ENCODE results near the gene SDHAF1. TPM values are rescaled to one million over a fixed set of nuclear protein-coding genes. Genes with fewer than 3 reads are reported as not detected.

Gene SDHAF1
- total RNA-seq, 1 donor from 2014 or later: 10.2 TPM

DNA sequence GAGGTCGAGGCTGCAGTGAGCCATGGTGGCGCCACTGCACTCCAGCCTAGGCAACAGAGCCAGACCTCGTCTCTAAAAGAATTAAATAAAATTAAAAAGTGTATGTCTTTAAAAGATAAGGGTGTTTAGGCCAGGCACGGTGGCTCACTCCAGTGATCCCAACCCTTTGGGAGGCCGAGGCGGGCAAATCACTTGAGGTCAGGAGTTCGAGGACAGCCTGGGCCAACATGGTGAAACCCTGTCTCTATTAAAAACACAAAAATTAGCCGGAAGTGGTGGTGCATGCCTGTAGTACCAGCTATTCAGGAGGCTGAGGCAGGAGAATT, 7.5 kb upstream of the SDHAF1 start:
- no peak for ATAC-seq

DNA sequence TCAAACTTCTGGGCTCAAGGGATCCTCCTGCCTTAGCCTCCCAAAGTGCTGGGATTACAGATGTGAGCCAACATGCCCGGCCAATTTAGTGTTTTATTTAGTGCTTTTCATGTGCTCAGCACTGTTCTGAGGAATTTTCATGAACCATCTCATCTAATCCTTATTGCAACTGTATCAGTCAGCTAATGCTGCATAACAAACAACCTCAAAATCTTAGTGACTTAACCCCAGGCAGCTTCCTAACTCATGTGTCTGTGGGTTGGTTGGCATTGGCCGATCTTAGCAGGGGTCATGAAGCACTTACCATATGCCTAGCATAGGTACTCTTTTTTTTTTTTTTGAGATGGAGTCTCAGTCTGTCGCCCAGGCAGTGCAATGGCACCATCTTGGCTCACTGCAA, 6.2 kb upstream of the SDHAF1 start:
- ATAC-seq: no peak

DNA sequence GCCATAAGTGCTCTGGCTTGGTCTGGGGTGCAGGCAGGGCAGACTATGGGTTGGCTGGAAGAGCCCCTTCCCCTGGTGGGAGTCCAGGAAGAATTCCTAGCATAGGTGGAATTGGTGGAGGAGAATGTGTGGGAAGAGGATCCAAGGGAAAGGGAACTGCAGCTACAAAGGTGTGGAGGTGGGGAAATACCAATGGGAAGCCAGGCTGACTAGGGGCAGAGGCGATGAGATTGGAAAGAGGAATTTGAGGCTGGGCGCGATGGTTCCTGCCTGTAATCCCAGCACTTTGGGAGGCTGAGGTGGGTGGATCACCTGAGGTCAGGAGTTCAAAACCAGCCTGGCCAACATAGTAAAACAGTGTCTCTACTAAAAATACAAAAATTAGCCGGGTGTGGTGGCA, 4.8 kb upstream of the SDHAF1 start:
- no peak for ATAC-seq

DNA sequence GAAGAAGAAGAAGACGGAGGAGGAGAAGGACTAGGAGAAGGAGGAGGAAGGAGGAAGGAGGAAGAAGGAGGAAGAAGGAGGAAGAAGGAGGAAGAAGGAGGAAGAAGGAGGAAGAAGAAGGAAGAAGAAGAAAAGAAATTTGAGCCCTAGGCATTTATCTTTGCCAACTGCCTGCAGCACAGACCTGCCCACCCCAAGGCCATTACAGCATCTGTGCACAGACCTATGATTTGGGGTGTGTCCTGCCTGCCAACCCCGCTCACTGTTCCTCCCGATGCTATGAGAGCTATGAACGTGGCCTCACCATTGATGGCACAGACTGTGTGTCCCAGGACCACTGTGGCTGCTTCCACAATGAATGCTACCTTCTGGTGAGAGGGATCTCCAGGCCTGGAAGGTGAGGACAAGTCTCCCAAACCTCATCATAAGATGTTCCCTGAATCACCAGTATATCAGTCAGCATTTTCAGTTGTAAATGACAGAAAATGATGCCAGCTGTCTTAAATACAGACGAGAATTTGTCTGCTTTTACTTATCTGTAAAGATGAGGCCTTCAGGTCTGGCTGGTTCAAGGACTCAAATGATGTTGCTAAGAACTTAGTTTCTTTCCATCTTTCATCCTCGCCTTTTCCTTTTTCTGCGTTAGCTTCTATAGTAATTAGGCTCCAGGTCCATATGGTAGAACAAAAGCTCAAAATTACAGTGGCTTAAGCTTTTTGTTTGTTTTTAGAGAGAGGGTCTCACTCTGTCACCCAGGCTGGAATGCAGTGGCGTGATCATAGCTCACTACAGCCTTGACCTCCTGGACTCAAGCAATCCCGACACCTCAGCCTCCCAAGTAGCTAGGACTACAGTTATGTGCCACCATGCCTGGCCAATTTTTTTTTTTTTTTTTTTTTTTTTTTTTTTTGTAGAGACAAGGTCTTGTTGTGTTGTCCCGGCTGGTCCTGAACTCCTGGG, 3.9 kb upstream of the SDHAF1 start:
- ATAC-seq: no peak

DNA sequence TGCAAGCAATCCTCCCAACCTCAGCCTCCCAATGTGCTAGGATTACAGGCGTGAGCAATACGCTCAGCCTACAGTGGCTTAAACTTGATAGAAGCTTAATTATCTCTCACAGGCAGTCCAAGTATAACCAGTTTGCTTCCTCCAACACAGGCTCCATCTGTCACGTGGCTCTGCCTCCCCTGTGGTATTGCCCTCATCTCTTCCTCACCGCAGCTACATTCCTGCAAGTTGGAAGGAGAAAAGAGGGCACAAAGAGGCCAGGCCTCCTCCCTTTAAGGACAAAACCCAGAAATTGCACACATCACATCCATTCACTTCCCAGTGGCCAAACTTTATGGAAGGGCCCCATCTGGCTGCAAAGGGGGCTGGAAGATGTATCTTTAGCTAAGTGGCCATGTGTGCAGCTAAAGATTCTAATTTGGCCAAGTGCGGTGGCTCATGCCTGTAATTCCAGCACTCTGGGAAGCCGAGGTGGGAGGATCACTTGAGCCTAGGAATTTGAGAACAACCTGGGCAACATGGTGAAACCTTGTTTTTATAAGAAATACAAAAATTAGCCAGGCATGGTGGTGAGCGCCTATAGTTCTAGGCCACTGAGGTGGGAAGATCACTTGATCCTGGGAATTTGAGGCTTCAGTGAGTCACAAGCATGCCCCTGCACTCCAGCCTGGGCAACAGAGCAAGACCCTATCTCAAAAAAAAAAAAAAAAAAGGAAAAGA, 3.1 kb upstream of the SDHAF1 start:
- no peak for ATAC-seq

DNA sequence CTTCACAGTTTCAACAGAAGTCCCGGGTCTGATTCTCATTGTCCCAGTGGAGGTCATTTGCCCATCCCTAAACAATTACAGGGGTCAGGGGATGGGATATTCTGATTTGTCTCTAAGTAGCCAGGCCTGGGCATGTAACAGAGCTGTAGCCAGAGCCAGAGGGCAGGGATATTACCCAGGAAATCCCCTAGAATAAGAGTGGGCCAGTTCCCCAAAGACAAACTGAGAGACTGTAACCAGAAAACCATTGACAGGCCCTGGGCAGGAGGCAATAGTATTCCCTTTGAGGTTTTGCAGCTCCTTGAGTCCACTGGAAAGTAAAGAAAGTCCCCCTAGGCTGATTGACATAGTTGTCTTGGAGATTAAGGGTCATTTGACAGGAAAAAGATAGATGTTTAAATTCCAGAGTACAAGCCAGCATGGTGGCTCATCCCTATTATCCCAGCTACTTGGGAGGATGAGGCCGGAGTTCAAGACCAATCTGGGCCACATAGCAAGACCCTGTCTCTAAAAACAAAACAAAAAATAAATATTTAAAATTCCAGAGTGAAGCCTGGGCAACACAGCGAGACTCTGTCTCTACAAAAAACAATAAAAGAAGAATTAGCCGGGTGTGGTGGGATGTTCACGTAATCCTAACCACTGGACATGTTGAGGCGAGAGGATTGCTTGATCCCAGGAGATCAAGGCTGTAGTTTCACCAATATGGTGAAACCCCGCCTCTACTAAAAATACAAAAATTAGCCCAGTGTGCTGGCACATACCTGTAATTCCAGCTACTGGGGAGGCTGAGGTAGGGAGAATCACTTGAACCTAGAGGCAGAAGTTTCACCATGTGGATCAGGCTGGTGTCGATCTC, 1.9 kb upstream of the SDHAF1 start:
- no peak for ATAC-seq

DNA sequence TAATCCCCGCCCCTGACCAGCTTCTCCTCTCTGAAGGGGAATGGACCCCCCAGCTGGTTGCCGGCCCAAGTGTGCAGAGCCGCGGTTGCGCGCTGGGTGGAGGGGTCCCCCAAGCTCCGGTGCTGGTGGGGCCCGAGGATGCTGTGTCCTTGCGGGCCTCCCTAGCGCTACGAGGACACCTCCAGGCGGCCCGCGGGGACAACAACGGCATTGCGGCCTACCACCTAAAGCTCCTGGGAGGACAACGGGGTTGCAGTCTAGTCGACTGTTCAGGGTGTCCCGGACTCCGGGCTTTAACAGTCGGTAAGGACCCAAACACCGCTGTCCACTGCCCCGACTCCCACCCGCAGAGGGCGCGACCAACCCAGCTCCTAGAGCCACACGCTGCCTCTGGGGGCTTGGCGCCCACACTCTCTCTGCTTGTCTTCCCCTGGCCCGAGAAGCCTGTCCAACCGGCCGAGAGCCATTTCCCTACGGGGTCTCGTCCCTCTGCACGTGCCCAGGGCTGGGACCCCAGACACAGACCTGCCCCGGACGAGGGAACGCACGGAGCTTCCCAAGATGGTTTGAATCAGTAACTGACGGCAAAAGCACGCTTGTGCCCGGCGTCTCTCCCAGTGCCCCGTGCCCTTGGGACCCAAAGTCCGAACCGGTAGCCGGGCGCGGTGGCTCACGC, 927 bp upstream of the SDHAF1 start:
- ATAC-seq: no peak

DNA sequence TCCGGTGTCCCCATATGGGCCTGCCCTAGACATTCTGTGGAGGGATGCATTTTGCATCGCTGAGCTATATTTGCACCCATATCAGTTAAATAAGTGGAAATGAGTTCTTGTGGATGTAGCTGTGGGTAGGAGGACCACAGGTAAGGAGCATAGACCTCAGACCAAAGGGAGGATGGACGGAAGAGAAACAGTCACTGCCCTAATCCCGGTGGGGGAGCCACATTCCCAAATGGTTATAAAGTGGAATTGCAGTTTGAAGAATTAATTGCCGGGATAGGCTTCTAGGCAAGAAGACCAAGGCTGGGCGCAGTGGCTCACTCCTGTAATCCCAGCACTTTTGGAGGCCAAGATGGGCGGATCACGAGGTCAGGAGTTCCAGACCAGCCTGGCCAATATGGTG, 1.8 kb downstream of the SDHAF1 start:
- no peak for ATAC-seq

DNA sequence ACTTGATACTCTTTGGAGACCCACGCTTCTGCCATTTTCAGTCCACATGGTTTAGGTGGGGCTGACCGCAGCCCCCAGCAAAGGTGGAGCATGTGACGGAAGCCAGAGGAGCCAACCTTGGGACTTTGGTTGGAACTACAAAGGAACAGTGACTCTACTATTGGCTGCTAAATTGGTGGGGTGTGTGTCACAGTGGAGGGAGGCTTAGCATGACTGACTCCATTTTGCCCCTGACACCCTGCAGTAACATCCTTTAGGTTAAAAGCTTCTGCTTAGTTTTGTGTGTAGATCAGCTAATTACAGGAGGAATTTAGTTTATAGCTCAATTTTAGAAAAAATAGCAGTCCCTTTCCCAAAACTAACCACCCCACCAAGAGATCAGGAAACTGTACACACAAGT, 6.6 kb downstream of the SDHAF1 start:
- ATAC-seq: no peak

DNA sequence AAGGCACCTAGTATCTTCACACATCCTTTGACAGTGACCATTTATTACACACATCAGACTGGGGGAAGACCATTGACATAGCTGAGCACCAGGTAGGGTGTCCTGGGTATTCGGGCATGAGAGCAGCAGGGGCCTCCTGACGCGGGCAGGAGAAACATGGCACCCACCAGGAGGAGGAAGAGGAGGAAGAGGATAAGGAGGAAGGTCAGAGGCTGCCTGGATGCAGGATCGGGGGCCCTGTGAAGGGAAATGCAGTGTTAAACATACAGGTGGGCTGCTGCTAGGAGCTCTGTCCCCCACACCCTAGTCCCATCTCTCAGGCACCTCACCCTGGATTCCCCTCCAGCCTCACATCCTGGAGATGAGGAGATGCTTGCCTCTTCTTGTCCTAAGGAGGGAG, 8.3 kb downstream of the SDHAF1 start:
- ATAC-seq: no peak

DNA sequence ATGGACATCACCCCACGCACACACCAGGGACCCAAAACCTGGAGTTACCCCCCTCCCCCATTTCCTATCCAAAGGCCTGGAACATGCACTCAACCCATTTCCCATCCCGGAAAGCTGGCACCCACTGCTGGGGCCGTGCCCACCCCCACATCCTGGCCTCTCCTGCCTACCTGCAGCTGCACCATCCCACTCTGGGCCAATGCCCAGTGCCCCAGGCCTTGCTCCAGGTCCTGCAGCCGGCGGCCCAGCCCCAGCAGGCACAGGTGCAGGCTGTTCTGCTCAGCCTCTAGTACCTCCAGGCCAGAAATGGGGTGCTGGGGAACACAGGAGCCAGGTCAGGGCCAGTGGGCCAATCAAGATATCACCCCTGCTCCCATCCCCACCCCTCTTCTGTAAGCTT, 12.0 kb downstream of the SDHAF1 start:
- no peak for ATAC-seq

DNA sequence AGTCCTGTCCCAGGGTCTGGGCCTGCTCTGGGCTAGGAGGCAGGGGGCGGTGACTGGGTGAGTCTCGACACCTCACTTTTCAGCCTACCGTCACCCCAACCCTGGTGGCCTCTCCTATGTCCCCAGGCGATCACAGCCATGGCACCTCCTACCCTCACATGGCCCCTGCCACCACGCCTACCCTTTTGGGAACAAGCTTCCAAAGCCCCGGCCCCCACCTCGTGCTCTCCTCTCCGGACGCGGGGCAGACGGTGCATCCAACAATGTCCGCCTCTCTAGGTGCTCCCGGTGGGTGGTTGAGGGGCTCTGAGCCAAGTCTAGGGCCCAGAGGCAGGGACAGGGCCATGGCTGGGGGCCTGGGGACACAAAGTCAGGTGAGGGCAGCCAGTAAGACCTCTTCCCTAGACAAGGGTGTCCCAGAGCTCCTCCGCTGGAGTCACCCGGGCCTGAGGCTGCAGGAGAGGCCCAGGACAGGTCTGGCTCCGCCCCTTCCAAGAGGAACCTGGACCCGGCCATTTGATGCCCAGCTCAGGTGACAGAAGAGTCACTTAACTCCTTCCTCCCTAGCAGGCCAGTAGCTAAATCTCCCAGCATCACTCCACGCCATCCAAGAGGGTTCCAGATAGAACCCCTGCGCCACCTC, 13.5 kb downstream of the SDHAF1 start, which contains the start of gene SYNE4:
Gene SYNE4 (minus strand): TSS at position 478 of the 643 bp plus-strand sequence. CDS start 132 bp downstream, at position 346.
- peak; percentile 36 for ATAC-seq

DNA sequence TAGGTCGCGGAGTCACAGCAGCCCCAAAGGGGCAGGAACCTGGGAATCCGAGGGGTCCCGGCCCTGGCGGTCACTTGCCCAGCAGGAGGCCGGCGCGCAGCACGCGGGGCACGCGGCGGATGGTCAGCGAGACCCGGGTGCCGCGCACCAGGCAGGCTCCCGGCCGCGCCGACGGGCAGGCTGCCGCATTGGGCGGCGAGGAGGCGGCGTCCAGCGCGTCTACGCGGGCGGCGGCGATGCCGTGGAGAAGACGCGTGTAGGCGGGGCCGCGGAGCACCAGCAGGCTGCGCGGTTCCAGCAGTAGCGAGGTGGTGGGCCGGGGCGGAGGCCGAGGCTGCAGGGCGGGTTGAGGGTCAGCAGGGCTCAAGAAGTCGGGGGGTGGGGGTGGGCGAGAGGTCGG, 14.2 kb downstream of the SDHAF1 start:
- peak; percentile 37 for ATAC-seq

DNA sequence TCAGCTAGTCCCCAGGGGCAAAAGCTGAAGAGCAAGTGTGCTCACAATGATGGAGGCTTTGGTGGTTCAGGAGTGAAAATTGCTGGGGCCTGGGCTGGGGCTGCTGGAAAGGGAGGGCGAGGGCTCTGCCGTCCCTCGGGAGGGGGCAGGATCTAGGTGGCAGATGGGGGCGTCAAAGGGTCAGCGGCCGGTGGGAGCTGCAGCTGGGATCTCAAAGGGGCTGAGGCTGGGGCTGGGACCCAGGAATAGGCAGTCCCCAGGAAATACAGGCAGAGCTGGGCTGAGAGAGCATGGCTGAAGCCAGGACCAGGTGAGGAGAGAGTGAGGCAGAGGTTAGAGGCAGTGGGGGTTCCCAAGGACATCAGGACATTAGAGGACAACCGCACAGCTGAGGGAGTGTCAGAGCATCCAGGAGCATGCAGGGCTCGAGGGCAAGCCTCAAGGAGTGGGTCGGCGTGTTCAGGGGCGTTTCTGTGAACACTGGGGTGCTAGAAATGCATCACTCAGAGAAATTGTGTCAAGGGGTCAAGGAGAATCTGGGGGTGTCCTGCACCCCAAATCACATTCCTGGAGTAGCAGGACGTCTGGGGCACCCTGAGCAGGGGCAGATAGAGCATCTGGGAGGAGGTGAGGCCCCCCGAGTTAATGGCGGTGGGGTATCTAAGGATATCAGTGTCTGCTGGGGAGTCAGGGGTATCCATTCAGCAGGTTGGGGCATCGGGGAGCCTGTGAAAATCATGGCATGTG, 14.8 kb downstream of the SDHAF1 start:
- ATAC-seq: no peak

DNA sequence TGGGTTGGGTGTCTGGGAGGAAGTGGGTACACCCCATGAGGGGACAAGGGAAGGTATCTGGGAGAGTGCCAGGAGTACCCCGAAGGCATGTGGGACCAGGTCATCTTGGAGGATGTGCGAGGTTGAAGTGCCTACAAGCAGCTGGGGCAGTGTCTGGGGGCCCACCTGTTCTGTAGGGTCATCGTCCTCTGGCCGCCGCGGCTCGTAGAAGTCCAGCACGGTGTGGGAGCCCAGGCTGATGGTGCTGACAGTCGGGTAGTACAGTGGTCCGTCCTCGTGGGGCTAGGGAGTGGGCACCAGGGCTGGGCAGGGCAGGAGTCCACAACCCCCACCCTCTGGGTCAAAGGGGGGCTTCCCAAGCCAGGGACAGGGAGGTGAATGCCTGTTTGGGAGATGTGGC, 15.4 kb downstream of the SDHAF1 start:
- ATAC-seq: no peak

DNA sequence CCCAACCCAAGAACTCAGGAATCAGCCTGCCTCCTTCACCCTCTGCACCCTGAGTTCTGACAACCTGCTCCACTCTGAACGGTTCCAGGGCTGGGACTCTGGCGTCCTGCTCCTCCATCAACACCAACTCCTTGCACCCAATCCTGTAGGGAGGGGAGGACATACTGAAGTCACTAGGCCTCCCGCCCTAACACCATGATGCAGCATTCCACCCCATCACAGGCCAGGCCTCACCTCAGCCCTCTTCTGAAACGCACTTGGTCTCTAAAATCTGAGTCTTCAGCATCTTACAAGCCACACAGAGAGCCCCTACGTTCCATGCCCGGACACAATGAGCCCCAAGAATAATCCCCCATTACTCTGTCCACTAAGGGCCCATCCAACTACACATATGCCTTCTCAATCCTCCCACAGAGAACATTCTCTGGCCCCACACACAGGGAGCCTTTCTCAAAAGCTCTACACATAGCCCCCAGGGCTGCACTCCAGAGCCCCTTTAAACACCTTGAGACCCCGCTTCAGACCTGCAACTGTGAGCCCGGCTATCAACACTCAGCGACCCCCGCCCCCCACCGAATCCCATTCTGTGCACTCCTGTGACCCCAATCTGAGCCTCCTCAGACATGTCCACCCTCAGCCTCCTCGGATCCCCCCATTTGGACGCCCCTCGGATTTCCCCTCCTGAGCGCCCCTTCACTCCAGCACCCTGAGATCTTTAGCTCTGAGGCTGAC, 18.5 kb downstream of the SDHAF1 start:
- no peak for ATAC-seq

DNA sequence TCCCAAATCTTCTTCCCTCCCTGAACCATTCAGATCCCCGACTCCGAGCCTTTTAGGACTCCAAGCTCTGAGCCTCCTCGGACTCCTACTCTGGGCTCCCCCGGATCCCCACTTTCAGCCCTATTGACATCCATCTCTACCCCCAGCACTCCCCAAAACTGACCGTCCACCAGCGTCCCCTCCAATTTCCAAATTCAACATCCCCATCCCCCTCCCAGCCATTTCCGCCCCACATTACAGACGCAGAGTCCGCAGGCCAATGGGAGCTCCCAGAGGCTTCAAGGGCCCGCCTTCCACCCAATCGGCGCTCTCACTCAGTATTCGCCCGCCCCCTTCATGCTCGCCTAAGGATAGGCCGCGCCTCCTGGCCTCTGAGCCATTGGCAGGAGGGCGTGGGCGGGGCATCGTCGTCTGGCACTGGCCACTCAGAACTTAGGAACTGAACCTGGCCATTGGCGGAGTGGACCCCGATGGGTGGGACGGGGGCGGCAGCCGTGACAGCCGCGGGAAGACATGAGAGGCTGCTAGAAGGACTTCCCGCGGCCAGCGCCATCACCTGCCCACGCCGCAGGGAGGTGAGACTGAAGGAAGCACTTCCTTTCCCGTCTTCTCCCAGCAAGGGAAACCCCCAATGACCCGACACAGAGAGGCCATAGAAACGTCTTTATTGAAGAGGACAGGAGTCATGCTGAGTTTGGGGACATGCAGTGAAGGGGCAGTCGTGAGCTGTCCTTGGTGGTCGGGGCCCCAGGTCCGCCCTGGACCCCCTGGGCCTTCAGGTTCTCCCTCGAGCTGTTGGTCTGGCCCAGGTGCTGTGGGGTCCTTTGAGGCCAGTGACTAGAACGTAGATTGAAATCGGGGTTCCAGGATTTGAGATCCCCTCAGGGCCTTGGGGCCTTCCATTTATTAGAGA, 19.3 kb downstream of the SDHAF1 start, which contains the start of gene ALKBH6:
Gene ALKBH6 (minus strand): TSS at position 202 of the 913 bp plus-strand sequence. CDS start 816 bp downstream, outside the sequence.
- ATAC-seq: peak; percentile 99

DNA sequence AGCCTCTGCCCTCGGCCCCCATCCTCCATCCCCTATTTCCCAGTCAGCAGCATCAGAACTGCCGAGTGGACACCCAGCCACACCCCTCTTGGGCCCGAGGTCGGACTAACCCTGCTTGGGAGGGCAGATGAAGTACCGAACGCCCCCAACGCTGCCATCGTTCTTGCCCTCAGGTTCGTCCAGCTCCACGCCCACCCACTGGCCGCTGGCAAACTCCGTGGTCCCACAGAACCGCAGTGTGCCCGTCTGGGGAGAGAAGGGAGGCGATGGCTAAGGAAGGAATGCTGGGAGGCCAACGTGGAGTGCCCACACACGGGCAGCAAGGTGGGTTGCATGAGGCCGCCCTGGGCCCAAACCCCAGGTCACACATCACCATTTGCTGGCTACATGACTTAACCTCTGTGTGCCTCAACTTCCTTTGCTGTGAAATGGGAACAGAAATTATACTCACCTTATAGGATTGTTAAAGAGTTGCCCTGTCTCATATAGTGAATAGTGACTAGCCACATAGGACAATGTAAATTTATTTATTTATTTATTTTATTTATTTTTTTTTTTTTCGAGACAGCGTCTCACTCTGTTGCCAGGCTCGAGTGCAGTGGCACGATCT, 24.2 kb downstream of the SDHAF1 start:
- ATAC-seq: no peak

DNA sequence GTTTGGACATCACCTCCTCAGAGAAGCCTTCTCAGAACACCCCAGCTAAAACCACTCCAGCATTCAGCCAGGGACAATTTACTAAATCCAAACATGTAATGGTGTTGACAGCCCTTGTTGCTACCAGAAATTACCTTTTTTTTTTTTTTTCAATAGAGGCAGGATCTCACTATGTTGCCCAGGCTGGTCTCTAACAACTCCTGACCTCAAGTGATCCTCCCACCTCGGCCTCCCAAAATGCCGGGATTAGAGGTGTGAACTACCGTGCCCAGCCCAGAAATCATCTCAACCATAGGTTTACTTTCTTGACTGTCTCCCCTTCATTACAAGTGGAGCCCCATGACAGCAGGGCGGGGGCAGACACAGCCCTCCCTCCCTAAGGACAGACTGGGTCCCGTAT, 28.4 kb downstream of the SDHAF1 start:
- ATAC-seq: no peak
